ENCODE measurements around the gene PGLYRP4.
A peak's percentile ranks its signal among the peaks of the same experiment; 100 is the strongest.
"Not testable (repeated sequence)": the region's sequence is repeated elsewhere in the genome, so short reads cannot be mapped to it uniquely, and the experiment has no call there.

The PGLYRP4 gene

GRCh38 chr1:153357076-153357852 lies 8.6 kb upstream of the PGLYRP4 start:
- no peak for DNase-seq (ENCODE audit: low spot score)

GRCh38 chr1:153356392-153357075 lies 7.9 kb upstream of the PGLYRP4 start:
- DNase-seq (ENCODE audit: low spot score) = no peak

DNA sequence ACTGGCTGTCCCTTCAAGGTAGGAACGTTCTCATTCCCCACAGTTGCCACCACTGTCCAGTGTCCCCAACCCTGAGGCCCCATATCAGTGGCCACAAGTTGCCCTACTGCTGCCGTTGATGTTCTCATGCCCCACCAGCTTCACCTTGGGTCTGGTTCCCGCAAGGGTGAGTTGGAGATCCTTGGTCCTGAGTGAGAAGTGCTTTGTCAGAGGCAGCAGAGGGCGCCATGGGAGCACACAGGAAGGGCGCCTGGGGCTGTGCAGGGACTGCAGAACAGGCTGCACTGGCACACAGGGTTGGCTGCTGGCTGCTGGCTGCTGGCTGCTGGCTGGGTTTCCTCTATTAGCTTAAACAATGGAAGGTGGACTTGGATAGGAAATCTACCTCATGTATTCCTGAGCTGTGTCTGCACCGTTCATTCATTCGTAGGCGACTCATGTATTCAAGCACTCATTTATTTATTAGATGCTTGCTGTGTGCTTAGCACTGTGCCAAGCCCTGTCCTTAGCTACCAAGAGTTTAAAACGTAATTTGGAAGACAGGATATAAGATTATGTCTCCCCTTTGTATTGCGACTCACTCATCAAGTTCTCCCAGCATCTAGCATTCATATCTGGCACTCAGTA lies 6.9 kb upstream of the PGLYRP4 start:
- peak; percentile 32 for DNase-seq (ENCODE audit: low spot score)

- no peak for DNase-seq (ENCODE audit: low spot score)
Measured at GRCh38 chr1:153354515-153355193, 6.0 kb upstream of the PGLYRP4 start.

GRCh38 chr1:153353226-153353947 lies 4.7 kb upstream of the PGLYRP4 start:
- peak; percentile 34 for DNase-seq (ENCODE audit: low spot score)

- peak; percentile 65 for DNase-seq (ENCODE audit: low spot score)
Measured at GRCh38 chr1:153352523-153352922, 3.9 kb upstream of the PGLYRP4 start.

GRCh38 chr1:153350321-153350957 lies 1.8 kb upstream of the PGLYRP4 start:
- DNase-seq (ENCODE audit: low spot score) = no peak

DNA sequence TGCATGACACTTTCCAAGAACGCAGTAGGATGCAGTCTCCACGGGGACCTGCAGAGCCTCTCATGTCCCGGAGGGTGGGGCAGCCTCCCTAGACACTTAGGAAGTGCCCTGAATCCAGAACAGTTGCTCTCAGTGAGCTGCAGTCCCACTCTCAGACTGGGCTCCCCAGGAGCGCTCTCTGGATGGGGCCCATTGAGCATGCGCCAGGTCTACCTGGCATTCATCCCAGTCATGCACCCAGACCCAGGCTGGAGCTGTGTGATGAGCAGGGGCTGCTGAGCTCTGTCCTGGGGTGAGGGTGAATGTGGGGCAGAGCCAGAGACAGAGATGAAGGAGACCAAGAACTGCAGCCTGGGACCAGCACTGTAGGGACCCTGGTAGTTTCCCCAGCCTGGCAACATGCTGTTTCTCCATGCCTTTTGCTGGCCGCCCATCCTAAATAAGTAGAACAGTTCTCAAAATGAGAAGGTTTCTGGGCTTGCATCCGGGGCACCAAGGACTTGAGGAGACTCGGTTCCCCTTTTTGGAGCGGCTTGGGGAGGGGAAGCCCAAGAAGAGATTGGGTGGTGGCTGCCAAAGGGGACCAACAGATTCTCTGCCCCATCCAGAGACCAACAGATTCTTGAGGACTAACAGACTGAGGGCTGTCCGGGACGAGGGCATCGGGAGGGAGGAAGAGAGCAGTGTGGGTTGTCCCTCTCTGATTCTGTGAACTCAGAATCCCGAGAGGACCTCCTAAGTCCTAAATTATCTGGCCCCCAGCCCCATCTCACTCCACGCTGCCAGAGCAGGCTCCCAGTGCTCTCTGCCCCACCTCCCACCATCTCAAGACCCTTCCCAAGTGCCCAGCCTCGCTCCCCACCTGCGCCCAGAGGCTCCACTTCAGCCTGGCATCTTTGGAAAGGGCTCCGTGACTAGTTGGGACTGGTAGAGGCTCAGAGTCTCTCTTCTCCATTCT lies 1.0 kb upstream of the PGLYRP4 start:
- no peak for DNase-seq (ENCODE audit: low spot score)

DNA sequence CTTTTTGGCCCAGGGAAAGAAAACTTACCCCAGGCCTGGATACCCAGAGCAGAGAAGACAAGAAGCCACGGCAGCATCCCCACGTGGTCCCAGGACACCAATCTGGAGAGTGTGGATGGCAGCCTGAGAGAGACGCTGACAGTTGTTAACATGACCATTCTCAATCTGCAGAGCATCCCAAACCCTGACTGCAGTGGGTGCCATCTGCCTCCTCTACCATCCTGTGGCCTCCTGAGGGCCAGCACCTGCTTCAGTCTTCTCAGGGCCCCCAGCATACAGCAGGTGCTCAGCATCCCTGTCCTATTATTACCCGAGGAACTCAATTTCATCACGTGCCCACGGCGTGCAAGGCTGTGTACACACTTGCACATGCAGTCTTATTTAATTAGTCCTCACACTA lies 785 bp downstream of the PGLYRP4 start:
- DNase-seq (ENCODE audit: low spot score) = no peak

DNA sequence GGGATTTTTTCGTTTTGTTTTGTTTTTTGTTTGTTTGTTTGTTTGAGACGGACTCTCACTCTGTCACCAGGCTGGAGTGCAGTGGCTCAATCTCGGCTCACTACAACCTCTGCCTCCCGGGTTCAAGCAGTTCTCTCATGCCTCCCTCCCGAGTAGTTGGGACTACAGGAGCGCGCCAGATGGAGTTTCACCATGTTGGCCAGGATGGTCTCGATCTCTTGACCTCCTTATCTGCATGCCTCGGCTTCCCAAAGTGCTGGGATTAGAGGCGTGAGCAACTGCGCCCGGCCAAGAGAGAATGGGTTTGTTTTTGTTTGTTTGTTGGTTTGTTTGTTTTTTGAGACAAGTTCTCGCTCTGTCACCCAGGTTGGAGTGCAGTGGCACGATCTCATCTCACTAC lies 1.6 kb downstream of the PGLYRP4 start:
- DNase-seq (ENCODE audit: low spot score) = not testable (repeated sequence)

GRCh38 chr1:153346077-153346723 lies 2.4 kb downstream of the PGLYRP4 start:
- DNase-seq (ENCODE audit: low spot score) = no peak

- no peak for DNase-seq (ENCODE audit: low spot score)
Measured at GRCh38 chr1:153345187-153346076, 3.2 kb downstream of the PGLYRP4 start.

DNA sequence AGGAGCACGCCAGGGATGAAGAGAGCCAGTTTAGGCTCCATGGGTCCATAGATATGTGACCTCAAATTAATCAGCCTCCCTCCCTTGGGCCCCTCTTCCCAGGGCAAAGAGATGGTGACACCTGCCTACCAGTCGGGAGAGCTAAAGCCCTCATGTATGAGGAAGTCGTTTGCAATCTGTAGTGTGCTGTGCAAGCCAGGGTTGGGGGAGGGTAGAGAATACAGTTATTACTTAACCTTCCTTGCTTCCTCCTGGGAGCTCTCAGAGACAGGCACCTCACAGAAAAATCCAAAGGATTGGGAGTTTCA lies 4.0 kb downstream of the PGLYRP4 start:
- no peak for DNase-seq (ENCODE audit: low spot score)

DNA sequence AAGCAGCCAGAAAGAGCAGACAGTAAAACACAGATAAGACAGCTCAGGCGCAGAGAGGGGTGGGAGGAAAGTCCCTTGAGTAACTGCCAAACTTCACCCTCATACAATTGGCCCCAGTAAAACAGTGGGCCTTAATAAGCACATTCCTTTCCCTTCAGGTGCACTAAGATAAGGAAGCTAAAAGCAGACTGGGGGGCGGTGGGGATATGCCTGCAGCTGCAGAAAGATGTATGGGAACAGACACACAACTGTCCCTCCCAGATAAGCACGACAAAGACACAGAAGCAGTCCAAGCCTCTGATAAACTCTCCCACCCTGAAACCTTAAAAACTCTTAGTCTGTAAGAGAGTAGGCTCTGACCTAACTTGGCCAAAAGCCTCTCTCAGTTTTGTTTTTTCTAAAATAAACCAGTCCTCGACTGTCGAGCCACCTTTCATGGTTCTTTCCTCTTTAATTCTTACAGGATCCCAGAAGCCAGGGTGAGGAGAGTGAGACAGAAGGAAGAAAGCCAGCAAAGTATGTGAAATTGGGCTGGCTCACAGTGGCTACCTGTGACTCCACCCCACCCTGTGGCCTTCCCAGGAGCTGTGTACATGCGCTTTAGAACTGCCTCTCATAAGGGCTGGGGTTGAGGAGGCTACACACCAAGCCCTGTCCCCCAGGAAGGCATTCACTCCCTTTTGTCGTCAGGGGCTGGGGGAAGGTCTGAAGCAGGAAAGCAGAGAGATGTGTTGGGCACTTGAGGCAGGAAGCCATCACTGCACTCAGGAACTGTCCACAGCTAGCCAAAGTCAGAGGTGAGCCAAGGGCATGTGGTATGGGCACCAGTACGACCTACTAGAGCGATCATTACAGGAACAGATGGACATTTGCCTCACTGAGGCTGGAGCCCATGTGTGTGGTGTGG lies 4.6 kb downstream of the PGLYRP4 start:
- no peak for DNase-seq (ENCODE audit: low spot score)

GRCh38 chr1:153343040-153343681 lies 5.5 kb downstream of the PGLYRP4 start:
- DNase-seq (ENCODE audit: low spot score) = no peak

- no peak for DNase-seq (ENCODE audit: low spot score)
Measured at GRCh38 chr1:153342178-153342577, 6.5 kb downstream of the PGLYRP4 start.

- no peak for DNase-seq (ENCODE audit: low spot score)
Measured at GRCh38 chr1:153341431-153341934, 7.2 kb downstream of the PGLYRP4 start.

Data from SK-N-DZ (cell line).